GM23338 (cell line): Measurements from ENCODE around the gene PDC. TPM values are rescaled to one million over a fixed set of nuclear protein-coding genes. Genes with fewer than 3 reads are reported as not detected.
"Not testable (repeated sequence)": the region's sequence is repeated elsewhere in the genome, so short reads cannot be mapped to it uniquely, and the experiment has no call there.

Source experiments
- ATAC-seq: fragments of 200-7000 bp; cut with Tn5 transposase; 3 replicates; pipeline ENCODE4 v1.9.1; 2020
- DNase-seq: peaks from one replicate; pipeline ENCODE4 v3.0.0-alpha.2; 2015; ENCODE audit warnings: low spot score
- H2AFZ ChIP-seq: fragments of 200-600 bp; sonication (generic); 2 replicates; pipeline ENCODE4 v1.8.0; 2016; ENCODE audit warnings: antibody characterized with exemption, mild to moderate bottlenecking, moderate library complexity
- H3F3A ChIP-seq: fragments of 200-600 bp; sonication (generic); replicated peaks from 2 replicates; pipeline ENCODE4 v1.8.0; 2017; ENCODE audit warnings: antibody characterized with exemption, mixed run types, low read depth
- H3K27ac ChIP-seq: fragments of 200-600 bp; sonication (generic); 2 replicates; pipeline ENCODE4 v1.6.1; 2016; ENCODE audit warnings: low read depth
- H3K27me3 ChIP-seq: fragments of 200-600 bp; sonication (generic); 2 replicates; pipeline ENCODE4 v1.8.0; 2016; ENCODE audit warnings: mild to moderate bottlenecking, mixed run types, moderate library complexity; ENCODE audit not compliant: insufficient read depth
- H3K36me3 ChIP-seq: fragments of 200-600 bp; sonication (generic); 2 replicates; pipeline ENCODE4 v1.8.0; 2016; ENCODE audit warnings: mild to moderate bottlenecking; ENCODE audit not compliant: insufficient read depth
- H3K4me1 ChIP-seq: fragments of 200-600 bp; sonication (generic); 2 replicates; pipeline ENCODE4 v1.8.0; 2016; ENCODE audit warnings: mild to moderate bottlenecking, moderate library complexity; ENCODE audit not compliant: insufficient read depth
- H3K4me2 ChIP-seq: fragments of 200-600 bp; sonication (generic); 2 replicates; pipeline ENCODE4 v1.7.1; 2017; ENCODE audit warnings: mixed run types
- H3K4me3 ChIP-seq: fragments of 200-600 bp; sonication (generic); 2 replicates; pipeline ENCODE4 v1.6.1; 2016; ENCODE audit warnings: mixed run types
- H3K79me2 ChIP-seq: fragments of 200-600 bp; sonication (generic); replicated peaks from 2 replicates; pipeline ENCODE4 v1.8.0; 2017; ENCODE audit warnings: mild to moderate bottlenecking; ENCODE audit not compliant: insufficient read depth
- H3K9me2 ChIP-seq: fragments of 200-600 bp; sonication (generic); 2 replicates; pipeline ENCODE4 v1.8.0; 2017; ENCODE audit not compliant: insufficient read depth
- H4K20me1 ChIP-seq: fragments of 200-600 bp; sonication (generic); replicated peaks from 2 replicates; pipeline ENCODE4 v1.8.0; 2017; ENCODE audit warnings: mild to moderate bottlenecking; ENCODE audit not compliant: insufficient read depth
- H3K27ac Mint-ChIP-seq: 2 replicates; pipeline ENCODE4 v1.8.0; 2020; ENCODE audit warnings: inconsistent platforms, mild to moderate bottlenecking, moderate library complexity, mixed read lengths
- H3K27me3 Mint-ChIP-seq: 3 replicates; pipeline ENCODE4 v1.8.0; 2022; ENCODE audit warnings: low read depth, mild to moderate bottlenecking, moderate library complexity, mixed read lengths, inconsistent platforms; ENCODE audit not compliant: insufficient read depth, poor library complexity
- H3K36me3 Mint-ChIP-seq: 3 replicates; pipeline ENCODE4 v1.8.0; 2021; ENCODE audit warnings: low read depth, mild to moderate bottlenecking, inconsistent platforms, moderate library complexity, mixed read lengths
- H3K4me1 Mint-ChIP-seq: 3 replicates; pipeline ENCODE4 v1.8.0; 2020; ENCODE audit warnings: mild to moderate bottlenecking, inconsistent platforms, mixed read lengths
- H3K4me3 Mint-ChIP-seq: 3 replicates; pipeline ENCODE4 v1.8.0; 2021; ENCODE audit warnings: moderate library complexity, mild to moderate bottlenecking, inconsistent platforms, mixed read lengths
- H3K9me3 Mint-ChIP-seq: 3 replicates; pipeline ENCODE4 v1.8.0; 2020; ENCODE audit warnings: moderate library complexity, mild to moderate bottlenecking, inconsistent platforms, mixed read lengths
- CREB1 ChIP-seq: fragments of 250-450 bp; sonication (Bioruptor Pico); IDR thresholded peaks from 2 replicates; pipeline ENCODE4 v1.5.0; 2020; ENCODE audit warnings: low read depth, mild to moderate bottlenecking, moderate library complexity
- CTCF ChIP-seq, 2 experiments: fragments of 200-600 bp in 1 of 2; sonication (generic) in 1 of 2; conservative IDR thresholded peaks; 2 replicates each; pipeline versions ENCODE4 v1.5.1 to v1.6.1; 2016 to 2017; ENCODE audit warnings: antibody characterized with exemption in 2 of 2, low read depth in 2 of 2, mild to moderate bottlenecking in 2 of 2, moderate library complexity in 1 of 2
- ETS1 ChIP-seq: IDR thresholded peaks from 2 replicates; pipeline ENCODE4 v1.6.1; 2016; ENCODE audit warnings: antibody characterized with exemption
- EZH2 ChIP-seq: fragments of 200-600 bp; sonication (generic); IDR thresholded peaks from one replicate; pipeline ENCODE4 v1.8.0; 2017; ENCODE audit warnings: antibody characterized with exemption, mild to moderate bottlenecking, low read depth; ENCODE audit not compliant: unreplicated experiment
- JUNB ChIP-seq: IDR thresholded peaks from one replicate; pipeline ENCODE4 v1.6.1; 2016; ENCODE audit warnings: antibody characterized with exemption; ENCODE audit not compliant: unreplicated experiment
- NANOG ChIP-seq: IDR thresholded peaks from 2 replicates; pipeline ENCODE4 v1.6.1; 2016; ENCODE audit warnings: antibody characterized with exemption, borderline replicate concordance
- POLR2AphosphoS5 ChIP-seq: IDR thresholded peaks from 2 replicates; pipeline ENCODE4 v1.6.1; 2016; ENCODE audit warnings: antibody characterized with exemption, low read depth
- REST ChIP-seq: IDR thresholded peaks from one replicate; pipeline ENCODE4 v1.6.1; 2018; ENCODE audit warnings: antibody characterized with exemption; ENCODE audit not compliant: unreplicated experiment
- STAT1 ChIP-seq: IDR thresholded peaks from one replicate; pipeline ENCODE4 v1.6.1; 2016; ENCODE audit warnings: antibody characterized with exemption; ENCODE audit not compliant: unreplicated experiment
- ZNF114 ChIP-seq: fragments of 250-450 bp; sonication (Bioruptor Pico); IDR thresholded peaks from 2 replicates; pipeline ENCODE4 v1.5.0; 2020; ENCODE audit warnings: mild to moderate bottlenecking, moderate library complexity
- ZNF331 ChIP-seq: fragments of 250-450 bp; sonication (Bioruptor Pico); IDR thresholded peaks from 2 replicates; pipeline ENCODE4 v1.5.0; 2020; ENCODE audit warnings: low read depth, mild to moderate bottlenecking, moderate library complexity
- ZNF462 ChIP-seq: fragments of 250-450 bp; sonication (Bioruptor Pico); IDR thresholded peaks from 2 replicates; pipeline ENCODE4 v1.5.0; 2020; ENCODE audit warnings: mild to moderate bottlenecking, moderate library complexity
- polyA plus RNA-seq: library from polyadenylated mRNA; unstranded; fragments of >200 nt; fragmentation: Nextera tagmentation; extraction: Ambion mirVana; gene quantifications from 2 replicates; pipeline ENCODE4 v1.2.1, GENCODE V29; 2016
- total RNA-seq: library from RNA; depleted of rRNA; stranded (reverse); fragments of >200 nt; shearing (Covaris generic); gene quantifications from 2 replicates; pipeline ENCODE4 v1.2.3, GENCODE V29; 2014

Gene PDC
- total and polyA plus RNA-seq, 2 experiments from 2014 or later: not detected

GRCh38 chr1:186403632-186404031 is 57.3 kb downstream of the PDC start:
- Histone ChIP-seq H3K4me3 (no peak overlapping the region), H3K79me2 (no peaks in the 10 kb centered on the region), H3K9me2 (no peaks in the 10 kb centered on the region), H3K4me2 (no peak overlapping the region), H3K27me3 (no peaks in the 10 kb centered on the region), H3F3A (no peaks in the 10 kb centered on the region), H3K4me1 (no peaks in the 10 kb centered on the region), H4K20me1 (no peaks in the 10 kb centered on the region), H2AFZ (no peak overlapping the region), H3K36me3 (peaks cover 18% of the 10 kb centered on the region), H3K27ac (no peak overlapping the region)
- H3K4me3 Mint-ChIP-seq: no peak overlapping the region
- no peaks in the 10 kb centered on the region for H3K27me3 Mint-ChIP-seq
- no peak for ATAC-seq
- no peak for TF ChIP-seq REST
- TF ChIP-seq ZNF331 (CRISPR knock-in tag): no peak
- no peak for TF ChIP-seq NANOG
- no peak for TF ChIP-seq ZNF462 (CRISPR knock-in tag)
- no peak for TF ChIP-seq EZH2
- no peak for TF ChIP-seq ETS1
- no peak for TF ChIP-seq CTCF (conservative IDR thresholded peaks at IDR 0.05; ENCODE audit: low read depth in 2 of 2)
- TF ChIP-seq JUNB: no peak
- no peak for TF ChIP-seq STAT1
- TF ChIP-seq POLR2AphosphoS5: no peak
- TF ChIP-seq ZNF114 (CRISPR knock-in tag): no peak
- no peak for TF ChIP-seq CREB1 (CRISPR knock-in tag)
- H3K9me3 Mint-ChIP-seq: no peaks in the 10 kb centered on the region
- H3K27ac Mint-ChIP-seq: no peak overlapping the region
- no peaks in the 10 kb centered on the region for H3K4me1 Mint-ChIP-seq
- DNase-seq: no peak
- H3K36me3 Mint-ChIP-seq: peaks cover 26% of the 10 kb centered on the region; the same call in 2 of the 3 replicates

- H3K27ac ChIP-seq, H4K20me1 ChIP-seq, H3K9me3 Mint-ChIP-seq, H3K4me1 ChIP-seq, H3K27ac Mint-ChIP-seq, H3K27me3 Mint-ChIP-seq, H3K27me3 ChIP-seq, H2AFZ ChIP-seq, H3K4me3 ChIP-seq, H3K9me2 ChIP-seq, ATAC-seq, H3K4me3 Mint-ChIP-seq, H3K79me2 ChIP-seq, H3K4me1 Mint-ChIP-seq, DNase-seq, H3K4me2 ChIP-seq, H3F3A ChIP-seq: not testable (repeated sequence)
- peaks cover 25% of the 10 kb centered on the region for H3K36me3 ChIP-seq
- H3K36me3 Mint-ChIP-seq: peaks cover 19% of the 10 kb centered on the region; the same call in 2 of the 3 replicates
These were observed 59.5 kb downstream of the PDC start for GRCh38 chr1:186401446-186401845.
